CD4-positive, alpha-beta T cell treated with Interleukin-2 at 100 ng/mL for 4 hours (primary cell): ENCODE data around the gene ZBED4.

ENCODE experiments used
- DNase-seq: peaks from one replicate; pipeline ENCODE4 v3.0.0-alpha.2; 2020; ENCODE audit warnings: low spot score

The ZBED4 gene

GRCh38 chr22:49920859-49921258 lies 67.2 kb downstream of the ZBED4 start:
- DNase-seq = no peak

GRCh38 chr22:49921508-49922278 lies 68.0 kb downstream of the ZBED4 start:
- DNase-seq = no peak

- DNase-seq = no peak
These were observed 68.8 kb downstream of the ZBED4 start for GRCh38 chr22:49922484-49922883.

GRCh38 chr22:49922926-49923325 lies 69.3 kb downstream of the ZBED4 start:
- DNase-seq = no peak

GRCh38 chr22:49923445-49923844 lies 69.8 kb downstream of the ZBED4 start:
- DNase-seq = no peak

- DNase-seq = no peak
These were observed 70.6 kb downstream of the ZBED4 start for GRCh38 chr22:49924113-49924833.

- DNase-seq = peak; percentile 79
These were observed 72.0 kb downstream of the ZBED4 start for GRCh38 chr22:49925525-49926128.

- no peak for DNase-seq
These were observed 73.3 kb downstream of the ZBED4 start for GRCh38 chr22:49926916-49927315.

GRCh38 chr22:49927483-49928184 lies 74.0 kb downstream of the ZBED4 start:
- DNase-seq = no peak

- no peak for DNase-seq
These were observed 74.5 kb downstream of the ZBED4 start for GRCh38 chr22:49928185-49928495.

GRCh38 chr22:49928555-49929210 lies 75.0 kb downstream of the ZBED4 start:
- DNase-seq = no peak

GRCh38 chr22:49929211-49929979 lies 75.8 kb downstream of the ZBED4 start:
- peak; percentile 74 for DNase-seq

GRCh38 chr22:49929994-49930575 lies 76.4 kb downstream of the ZBED4 start:
- DNase-seq = no peak

GRCh38 chr22:49930596-49931412 lies 77.2 kb downstream of the ZBED4 start:
- peak; percentile 74 for DNase-seq

GRCh38 chr22:49933236-49934159 lies 79.9 kb downstream of the ZBED4 start:
- no peak for DNase-seq

GRCh38 chr22:49934160-49934890 lies 80.7 kb downstream of the ZBED4 start:
- DNase-seq = peak; percentile 34

GRCh38 chr22:49934891-49935557 lies 81.4 kb downstream of the ZBED4 start:
- DNase-seq = peak; percentile 87

- DNase-seq = peak; percentile 38
These were observed 81.9 kb downstream of the ZBED4 start for GRCh38 chr22:49935561-49935960.
